ENCODE measurements around the gene CCR5AS.

Gene CCR5AS

GRCh38 chr3:46416125-46416810, 9.4 kb upstream of the CCR5AS start:
- Histone ChIP-seq H4K5ac (ENCODE audit: insufficient read length, low read depth, low read length) (no peak overlapping the region), H2BK5ac (ENCODE audit: low read depth, low read length) (no peak overlapping the region), H2BK12ac (ENCODE audit: low read depth, low read length) (no peak overlapping the region), H3K79me1 (ENCODE audit: low read depth, low read length) (no peaks in the 10 kb centered on the region), H3K4me1 (replicated peaks in 1 of 4; ENCODE audit: control insufficient read depth in 3 of 4, insufficient read depth in 4 of 4, low read length in 3 of 4) (peaks cover 0 to 6% (median 5%) of the 10 kb centered on the region in 4 experiments; a peak in 4 of 7 replicates), H3K79me2 (ENCODE audit: control insufficient read depth in 1 of 2, insufficient read depth in 2 of 2, low read length in 2 of 2) (no peaks in the 10 kb centered on the region), H3K36me3 (ENCODE audit: control insufficient read depth in 2 of 4, insufficient read depth in 4 of 4, low read length in 3 of 4) (no peaks in the 10 kb centered on the region), H2AK5ac (ENCODE audit: low read depth, low read length) (no peak overlapping the region), H2AFZ (ENCODE audit: low read length) (0 out of 2 replicates have a peak overlapping the region, but pooled peaks have one; percentile 16), H2BK120ac (replicated peaks; ENCODE audit: low read depth, low read length) (no peak overlapping the region), H3K9ac (replicated peaks in 1 of 4; ENCODE audit: extremely low read depth in 1 of 4, low read depth in 3 of 4, low read length in 3 of 4) (no peak overlapping the region), H2BK20ac (ENCODE audit: low read length) (no peak overlapping the region), H3K4me2 (ENCODE audit: insufficient read depth in 1 of 2, low read depth in 2 of 2, low read length in 2 of 2) (no peak overlapping the region), H3K23me2 (ENCODE audit: low read depth, low read length) (no peaks in the 10 kb centered on the region), H3K18ac (ENCODE audit: extremely low read depth, low read length) (no peak overlapping the region), H2BK15ac (ENCODE audit: low read length) (no peak overlapping the region), H3K9me3 (ENCODE audit: insufficient read depth in 2 of 2, low read depth in 1 of 2, low read length in 1 of 2) (no peaks in the 10 kb centered on the region), H3K23ac (ENCODE audit: insufficient read length) (no peak overlapping the region), H3K56ac (replicated peaks; ENCODE audit: insufficient read length, low read depth, low read length) (no peak overlapping the region), H4K8ac (ENCODE audit: extremely low read depth, insufficient read depth, low read length) (no peak overlapping the region), H3K4ac (replicated peaks; ENCODE audit: insufficient read length, low read depth, low read length) (no peak overlapping the region), H4K91ac (replicated peaks; ENCODE audit: insufficient read length, low read length) (no peak overlapping the region), H3K27me3 (replicated peaks in 1 of 4; ENCODE audit: control insufficient read depth in 3 of 4, extremely low read depth in 1 of 4, insufficient read depth in 3 of 4, low read length in 3 of 4) (no peaks in the 10 kb centered on the region), H3K27ac (ENCODE audit: low read depth, low read length) (no peak overlapping the region), H3K14ac (ENCODE audit: insufficient read length) (no peak overlapping the region), H4K20me1 (replicated peaks in 1 of 2; ENCODE audit: control insufficient read depth in 1 of 2, insufficient read depth in 2 of 2, low read length in 2 of 2) (no peaks in the 10 kb centered on the region), H3K4me3 (ENCODE audit: extremely low read depth in 1 of 4, insufficient read depth in 2 of 4, low read depth in 3 of 4, low read length in 4 of 4) (no peak overlapping the region)
- FAIRE-seq (no peak), DNase-seq (ENCODE audit: low read depth in 1 of 2, low spot score in 2 of 2) (no peak)
- WGBS, 2 experiments (ENCODE audit: extremely low coverage in 1 of 2, insufficient coverage in 1 of 2, insufficient read length in 1 of 2, insufficient replicate concordance in 2 of 2, low coverage in 1 of 2, low lambda C conversion rate in 2 of 2, missing lambda C conversion rate in 1 of 2) = 87% methylated on average over 10 of the region's 10 CpGs; no CpG with 5 or more reads in 1 of the 2 experiments
- ChIA-PET CTCF (ENCODE audit: partially characterized antibody) (interaction anchor here (0.8 to 2.1 kb wide), 7 partner anchors 8 to 201 kb away, joined by 3 to 5 read pairs (median 4); no protein-coding TSS in a partner anchor), POLR2A (ENCODE audit: partially characterized antibody) (no interaction called here)
- no peak for TF ChIP-seq POU5F1 (IDR thresholded peaks at IDR 0.05; ENCODE audit: low read depth, low read length)
- TF ChIP-seq RAD21 (IDR thresholded peaks at IDR 0.05 in 1 of 2, conservative IDR thresholded peaks at IDR 0.05 in 1 of 2; ENCODE audit: low read depth in 2 of 2, low read length in 2 of 2) = no peak
- TF ChIP-seq RBBP5 (IDR thresholded peaks at IDR 0.05; ENCODE audit: borderline replicate concordance, low read depth, low read length) = no peak
- TF ChIP-seq SIN3A (conservative IDR thresholded peaks at IDR 0.05 in 1 of 2, IDR thresholded peaks at IDR 0.05 in 1 of 2; ENCODE audit: low read depth in 1 of 2, low read length in 2 of 2) = no peak
- TF ChIP-seq USF2 (IDR thresholded peaks at IDR 0.05; ENCODE audit: low read length) = no peak
- TF ChIP-seq GABPA (IDR thresholded peaks at IDR 0.05; ENCODE audit: borderline replicate concordance, insufficient read depth, low read length) = no peak
- TF ChIP-seq TAF1 (IDR thresholded peaks at IDR 0.05; ENCODE audit: low read depth, low read length) = no peak
- no peak for TF ChIP-seq KDM5A (IDR thresholded peaks at IDR 0.05; ENCODE audit: low read length)
- no peak for TF ChIP-seq CHD1 (IDR thresholded peaks at IDR 0.05; ENCODE audit: low read depth, low read length)
- no peak for TF ChIP-seq CREB1 (IDR thresholded peaks at IDR 0.05)
- TF ChIP-seq EGR1 (IDR thresholded peaks at IDR 0.05; ENCODE audit: borderline replicate concordance, low read depth, low read length) = no peak
- TF ChIP-seq JUN (IDR thresholded peaks at IDR 0.05; ENCODE audit: low read depth, low read length) = no peak
